Measurements from ENCODE around the gene SAFB.

DNA sequence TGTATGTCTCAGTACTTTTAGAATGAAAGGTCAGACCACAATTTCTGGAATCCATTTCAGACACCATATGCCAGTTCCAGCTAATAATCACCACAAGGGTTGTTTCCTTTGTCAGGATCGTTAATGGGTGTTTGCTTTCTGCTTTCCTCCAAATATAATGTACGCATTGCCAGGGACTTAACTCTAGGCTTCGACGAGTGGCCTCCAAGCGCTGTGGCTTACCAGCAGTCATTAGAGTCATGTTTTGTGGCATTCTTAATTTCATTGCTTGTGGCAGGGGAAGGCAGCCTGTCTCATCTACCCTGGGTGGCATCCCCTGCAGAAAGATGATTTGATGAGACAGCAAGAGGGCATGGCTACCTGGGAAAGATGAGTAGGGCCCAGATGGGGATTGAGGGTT, 22.5 kb downstream of the SAFB start:
- TF ChIP-seq, protein P1, sequence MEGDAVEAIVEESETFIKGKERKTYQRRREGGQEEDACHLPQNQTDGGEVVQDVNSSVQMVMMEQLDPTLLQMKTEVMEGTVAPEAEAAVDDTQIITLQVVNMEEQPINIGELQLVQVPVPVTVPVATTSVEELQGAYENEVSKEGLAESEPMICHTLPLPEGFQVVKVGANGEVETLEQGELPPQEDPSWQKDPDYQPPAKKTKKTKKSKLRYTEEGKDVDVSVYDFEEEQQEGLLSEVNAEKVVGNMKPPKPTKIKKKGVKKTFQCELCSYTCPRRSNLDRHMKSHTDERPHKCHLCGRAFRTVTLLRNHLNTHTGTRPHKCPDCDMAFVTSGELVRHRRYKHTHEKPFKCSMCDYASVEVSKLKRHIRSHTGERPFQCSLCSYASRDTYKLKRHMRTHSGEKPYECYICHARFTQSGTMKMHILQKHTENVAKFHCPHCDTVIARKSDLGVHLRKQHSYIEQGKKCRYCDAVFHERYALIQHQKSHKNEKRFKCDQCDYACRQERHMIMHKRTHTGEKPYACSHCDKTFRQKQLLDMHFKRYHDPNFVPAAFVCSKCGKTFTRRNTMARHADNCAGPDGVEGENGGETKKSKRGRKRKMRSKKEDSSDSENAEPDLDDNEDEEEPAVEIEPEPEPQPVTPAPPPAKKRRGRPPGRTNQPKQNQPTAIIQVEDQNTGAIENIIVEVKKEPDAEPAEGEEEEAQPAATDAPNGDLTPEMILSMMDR (IDR thresholded peaks at IDR 0.05; ENCODE audit: poor library complexity) = no peak
- no peak for TF ChIP-seq EZH2 (IDR thresholded peaks at IDR 0.05; ENCODE audit: borderline replicate concordance)
- no peak for TF ChIP-seq EZH2phosphoT487 (IDR thresholded peaks at IDR 0.05; ENCODE audit: low read depth, severe bottlenecking, unreplicated experiment)
